Mammary epithelial cell (primary cell): ENCODE data around the gene FNDC3B.

Experiments used
- CTCF ChIP-seq, 2 donors: IDR thresholded peaks in 1 of 2; conservative IDR thresholded peaks in 1 of 2; 2 replicates each; pipeline ENCODE4 v1.5.1; 2011 to 2012; ENCODE audit warnings: inconsistent platforms in 2 of 2, low read length in 2 of 2, mild to moderate bottlenecking in 2 of 2, control low read depth in 1 of 2, low read depth in 1 of 2; ENCODE audit not compliant: insufficient read depth in 1 of 2; ENCODE audit errors: extremely low read depth in 1 of 2
- EZH2 ChIP-seq: IDR thresholded peaks from 2 replicates; pipeline ENCODE4 v1.6.1; 2012; ENCODE audit warnings: low read length, inconsistent platforms, borderline replicate concordance

DNA sequence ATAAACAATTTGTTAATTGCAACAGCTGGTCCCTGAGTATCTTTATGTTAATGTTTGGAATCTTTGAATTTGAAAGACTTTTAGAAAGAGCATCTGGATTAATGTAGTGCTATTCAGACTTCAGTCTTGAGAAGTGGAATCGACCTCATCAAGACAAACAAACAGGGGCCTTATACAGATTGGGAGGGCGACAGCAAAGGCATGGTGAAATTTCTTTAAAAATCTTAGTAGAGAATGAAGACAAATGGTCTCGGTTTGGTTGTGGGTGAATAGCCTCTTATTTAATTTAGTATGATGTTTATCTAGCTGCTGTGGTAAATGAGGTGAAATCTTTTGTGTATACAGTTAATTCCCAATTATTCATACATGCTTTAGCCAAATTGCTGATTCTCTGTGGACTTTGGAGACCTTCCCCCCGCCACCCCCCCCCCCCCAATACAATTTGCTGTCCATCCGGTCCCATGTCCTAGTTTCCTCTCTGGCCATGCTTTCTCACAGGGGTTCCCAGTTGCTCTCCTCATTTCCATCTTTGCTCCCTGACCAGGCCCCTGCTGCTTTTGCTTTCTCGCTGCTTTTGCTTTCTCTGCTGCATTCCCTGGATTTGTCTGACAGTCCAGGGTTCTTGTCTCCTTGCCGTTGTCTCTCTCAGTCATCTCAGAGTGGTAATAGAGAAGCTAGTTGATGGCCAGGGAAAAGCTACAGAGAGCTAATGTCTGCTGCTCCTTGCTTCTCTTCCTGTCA is 135.3 kb downstream of the FNDC3B start:
- no peak for TF ChIP-seq CTCF (conservative IDR thresholded peaks at IDR 0.05 in 1 of 2, IDR thresholded peaks at IDR 0.05 in 1 of 2; ENCODE audit: extremely low read depth in 1 of 2, insufficient read depth in 1 of 2, low read depth in 1 of 2, low read length in 2 of 2)
- no peak for TF ChIP-seq EZH2
